ENCODE data around the gene VPS37B. TPM values are rescaled to one million over a fixed set of nuclear protein-coding genes. Genes with fewer than 3 reads are reported as not detected.

VPS37B gene
- total and polyA plus RNA-seq, 5 experiments from 2014 or later, result 15.2 to 37.2 (median 19.4) TPM

DNA sequence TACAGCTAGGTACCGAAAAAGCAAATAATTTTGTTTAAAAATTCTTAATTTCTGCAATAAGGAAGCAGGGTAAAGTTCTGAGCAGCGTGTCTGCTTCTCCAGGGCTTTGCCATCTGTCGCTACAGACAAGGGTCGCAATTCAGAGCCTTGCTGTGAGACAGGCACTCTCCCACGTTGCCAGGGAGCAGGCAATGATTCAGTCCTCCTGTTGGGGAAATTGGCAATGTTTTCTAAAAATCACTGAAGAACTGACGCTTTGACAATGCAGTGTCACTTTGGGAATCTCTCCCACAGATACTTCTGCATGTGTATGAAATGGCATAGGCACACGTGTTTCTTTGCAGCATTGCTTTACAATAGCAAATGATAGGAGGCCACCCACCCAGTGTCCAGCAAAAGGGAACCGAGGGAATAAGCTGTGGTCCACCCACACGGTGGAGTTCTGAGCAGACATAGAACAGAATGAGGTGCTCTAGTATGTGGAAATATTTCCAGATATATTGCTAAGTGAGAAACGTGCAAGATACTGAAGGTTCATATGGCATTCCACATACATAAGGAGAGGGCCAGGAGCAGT lies 76.6 kb downstream of the VPS37B start:
- Mint-ChIP-seq H3K36me3 (no peaks in the 10 kb centered on the region), H3K9me3 (no peaks in the 10 kb centered on the region), H3K4me1 (peaks cover 0 to 29% (median 0%) of the 10 kb centered on the region in 4 donors), H3K4me3 (no peak overlapping the region), H3K27ac (peak overlapping the region in 1 of 10 donors; percentile 34), H3K27me3 (no peaks in the 10 kb centered on the region)
- ATAC-seq, result no peak
- POLR2A ChIA-PET, result interaction anchor here (0.8 kb wide), 1 partner anchor 44 kb away, joined by 9 read pairs; no protein-coding TSS in a partner anchor
- DNase-seq, result no peak

Other genes starting within 250 kb of the VPS37B start
- gene HCAR2, start 192.8 kb downstream of the VPS37B start, total RNA-seq, result not detected
- gene HCAR2, start 192.8 kb downstream of the VPS37B start, polyA plus RNA-seq, result not detected
- gene HCAR3, start 179.3 kb downstream of the VPS37B start, total RNA-seq, result not detected
- gene HCAR3, start 179.3 kb downstream of the VPS37B start, polyA plus RNA-seq, result not detected
- not detected for gene HCAR1, start 165.3 kb downstream of the VPS37B start, total RNA-seq
- not detected for gene HCAR1, start 165.3 kb downstream of the VPS37B start, polyA plus RNA-seq
- 10 to 100 TPM; 51.6 to 52.6 TPM for gene DENR, start 143.3 kb downstream of the VPS37B start, total RNA-seq
- 10 to 100 TPM; 68.0 to 79.9 (median 78.3) TPM for gene DENR, start 143.3 kb downstream of the VPS37B start, polyA plus RNA-seq
- 1 to 10 TPM; 2.0 TPM for gene CCDC62, start 121.6 kb downstream of the VPS37B start, total RNA-seq
- under 1 TPM; 0.25 to 0.44 (median 0.42) TPM for gene CCDC62, start 121.6 kb downstream of the VPS37B start, polyA plus RNA-seq
- gene HIP1R, start 60.7 kb downstream of the VPS37B start, total RNA-seq, result 100 to 1,000 TPM; 142 to 144 TPM
- gene HIP1R, start 60.7 kb downstream of the VPS37B start, polyA plus RNA-seq, result 10 to 100 TPM in 2 of 3 donors, 1 to 10 TPM in 1; 4.7 to 16.7 (median 12.9) TPM
- 1 to 10 TPM; 6.2 to 7.0 TPM for gene ABCB9, start 70.3 kb upstream of the VPS37B start, total RNA-seq
- 1 to 10 TPM in 1 of 3 donors, under 1 TPM in 2; 0.45 to 1.4 (median 0.80) TPM for gene ABCB9, start 70.3 kb upstream of the VPS37B start, polyA plus RNA-seq
- 10 to 100 TPM; 35.1 TPM for gene OGFOD2, start 79.1 kb upstream of the VPS37B start, total RNA-seq
- gene OGFOD2, start 79.1 kb upstream of the VPS37B start, polyA plus RNA-seq, result 10 to 100 TPM in 2 of 3 donors, 1 to 10 TPM in 1; 7.7 to 15.9 (median 15.4) TPM
- gene ARL6IP4, start 84.6 kb upstream of the VPS37B start, total RNA-seq, result 100 to 1,000 TPM; 183 TPM
- gene ARL6IP4, start 84.6 kb upstream of the VPS37B start, polyA plus RNA-seq, result 100 to 1,000 TPM; 209 to 256 (median 222) TPM